WTC11 (cell line): ENCODE results near the gene ADAP1. TPM values are rescaled to one million over a fixed set of nuclear protein-coding genes. Genes with fewer than 3 reads are reported as not detected.

Experiments
- ATAC-seq: fragments of 200-7000 bp; cut with Tn5 transposase; 2 replicates; pipeline ENCODE4 v1.10.0; 2021; ENCODE audit warnings: mild to moderate bottlenecking, moderate library complexity
- CTCF ChIA-PET: fragments of 300-600 bp; sonication (Branson Sonifier 250); formaldehyde crosslinking; loops from one replicate; lab custom pipeline; 2021; ENCODE audit warnings: antibody characterized with exemption; lab: Charles Lee
- POLR2A ChIA-PET: fragments of 350-600 bp; sonication (Branson Sonifier 250); formaldehyde crosslinking; loops from one replicate; lab custom pipeline; 2021; ENCODE audit warnings: antibody characterized with exemption; lab: Charles Lee
- DNase-seq: peaks from one replicate; pipeline ENCODE4 v3.0.0; 2021; ENCODE audit warnings: low spot score
- H3K27ac Mint-ChIP-seq: 2 replicates; pipeline ENCODE4 v1.8.0; 2021; ENCODE audit warnings: mixed read lengths
- H3K27me3 Mint-ChIP-seq: 2 replicates; pipeline ENCODE4 v1.8.0; 2021; ENCODE audit warnings: low read depth, mild to moderate bottlenecking, moderate library complexity, mixed read lengths
- H3K36me3 Mint-ChIP-seq: 2 replicates; pipeline ENCODE4 v1.8.0; 2021; ENCODE audit warnings: mixed read lengths
- H3K4me1 Mint-ChIP-seq: 2 replicates; pipeline ENCODE4 v1.8.0; 2022; ENCODE audit warnings: mixed read lengths
- H3K4me3 Mint-ChIP-seq: 2 replicates; pipeline ENCODE4 v1.8.0; 2021; ENCODE audit warnings: mild to moderate bottlenecking, moderate library complexity, mixed read lengths
- H3K9me3 Mint-ChIP-seq: 2 replicates; pipeline ENCODE4 v1.8.0; 2021; ENCODE audit warnings: mixed read lengths
- ATF1 ChIP-seq: sonication (generic); formaldehyde crosslinking; IDR thresholded peaks from 2 replicates; pipeline ENCODE4 v1.8.1; 2023; ENCODE audit warnings: mild to moderate bottlenecking, moderate library complexity, missing genetic modification reagents
- ESRRA ChIP-seq: sonication (generic); formaldehyde crosslinking; IDR thresholded peaks from 2 replicates; pipeline ENCODE4 v1.8.1; 2022; ENCODE audit warnings: mild to moderate bottlenecking, missing genetic modification reagents, borderline replicate concordance
- IRF2 ChIP-seq: sonication (generic); formaldehyde crosslinking; IDR thresholded peaks from 2 replicates; pipeline ENCODE4 v1.8.0; 2022; ENCODE audit warnings: low read depth, missing genetic modification reagents, borderline replicate concordance
- JAZF1 ChIP-seq: fragments of 250-450 bp; sonication (Bioruptor Pico); IDR thresholded peaks from 2 replicates; pipeline ENCODE4 v1.9.0; 2021; ENCODE audit warnings: moderate library complexity, mild to moderate bottlenecking, inconsistent platforms
- KAT7 ChIP-seq: sonication (generic); formaldehyde crosslinking; IDR thresholded peaks from 2 replicates; pipeline ENCODE4 v1.8.1; 2023; ENCODE audit warnings: missing genetic modification reagents, mild to moderate bottlenecking, borderline replicate concordance
- MYBL2 ChIP-seq: sonication (generic); formaldehyde crosslinking; IDR thresholded peaks from 2 replicates; pipeline ENCODE4 v1.8.1; 2023; ENCODE audit warnings: mild to moderate bottlenecking, moderate library complexity, missing genetic modification reagents
- NFYB ChIP-seq: sonication (generic); formaldehyde crosslinking; conservative IDR thresholded peaks from 2 replicates; pipeline ENCODE4 v1.8.0; 2022; ENCODE audit warnings: low read depth, missing genetic modification reagents
- SMAD3 ChIP-seq: sonication (generic); formaldehyde crosslinking; IDR thresholded peaks from 2 replicates; pipeline ENCODE4 v1.8.0; 2022; ENCODE audit warnings: missing genetic modification reagents, mild to moderate bottlenecking, borderline replicate concordance
- SMAD4 ChIP-seq: sonication (generic); formaldehyde crosslinking; IDR thresholded peaks from 2 replicates; pipeline ENCODE4 v1.8.0; 2022; ENCODE audit warnings: mild to moderate bottlenecking, missing genetic modification reagents
- SP1 ChIP-seq: sonication (generic); formaldehyde crosslinking; conservative IDR thresholded peaks from 2 replicates; pipeline ENCODE4 v1.8.1; 2022; ENCODE audit warnings: missing genetic modification reagents
- ZBTB21 ChIP-seq: sonication (generic); formaldehyde crosslinking; IDR thresholded peaks from 2 replicates; pipeline ENCODE4 v1.8.1; 2023; ENCODE audit warnings: mild to moderate bottlenecking, missing genetic modification reagents, borderline replicate concordance
- ZNF138 ChIP-seq: sonication (generic); formaldehyde crosslinking; conservative IDR thresholded peaks from 2 replicates; pipeline ENCODE4 v1.8.1; 2022; ENCODE audit warnings: mild to moderate bottlenecking, moderate library complexity, missing genetic modification reagents
- ZNF317 ChIP-seq: sonication (generic); formaldehyde crosslinking; IDR thresholded peaks from 2 replicates; pipeline ENCODE4 v1.8.1; 2023; ENCODE audit warnings: low read depth, mild to moderate bottlenecking, moderate library complexity, missing genetic modification reagents, borderline replicate concordance
- ZNF416 ChIP-seq: fragments of 250-450 bp; sonication (Bioruptor Pico); IDR thresholded peaks from 2 replicates; pipeline ENCODE4 v1.9.0; 2021; ENCODE audit warnings: mild to moderate bottlenecking, inconsistent platforms
- ZNF671 ChIP-seq: fragments of 250-450 bp; sonication (Bioruptor Pico); IDR thresholded peaks from 2 replicates; pipeline ENCODE4 v1.8.0; 2021; ENCODE audit warnings: mild to moderate bottlenecking
- total RNA-seq: library from RNA; stranded (reverse); gene quantifications from 3 replicates; pipeline ENCODE4 v1.2.3, GENCODE V29; 2021
- TF ChIP-seq, protein P1 (sequence below): fragments of 250-450 bp; sonication (Bioruptor Pico); conservative IDR thresholded peaks from 2 replicates; pipeline ENCODE4 v1.9.0; 2021; ENCODE audit warnings: mild to moderate bottlenecking
- TF ChIP-seq, protein P2 (sequence below): sonication (generic); formaldehyde crosslinking; IDR thresholded peaks from 2 replicates; pipeline ENCODE4 v1.8.1; 2022; ENCODE audit warnings: mild to moderate bottlenecking, missing genetic modification reagents, moderate library complexity, borderline replicate concordance
- TF ChIP-seq, protein P3 (sequence below): sonication (generic); formaldehyde crosslinking; IDR thresholded peaks from 2 replicates; pipeline ENCODE4 v1.8.0; 2023; ENCODE audit warnings: missing genetic modification reagents
- TF ChIP-seq, protein P4 (sequence below): fragments of 250-450 bp; sonication (Bioruptor Pico); IDR thresholded peaks from 2 replicates; pipeline ENCODE4 v1.9.0; 2021; ENCODE audit warnings: mild to moderate bottlenecking
- TF ChIP-seq, protein P5 (sequence below): sonication (generic); formaldehyde crosslinking; IDR thresholded peaks from 2 replicates; pipeline ENCODE4 v1.8.1; 2023; ENCODE audit warnings: mild to moderate bottlenecking, missing genetic modification reagents
- TF ChIP-seq, protein P6 (sequence below): sonication (generic); formaldehyde crosslinking; IDR thresholded peaks from 2 replicates; pipeline ENCODE4 v1.8.1; 2023; ENCODE audit warnings: mild to moderate bottlenecking, missing genetic modification reagents, moderate library complexity
- TF ChIP-seq, protein P7 (sequence below): sonication (generic); formaldehyde crosslinking; IDR thresholded peaks from 2 replicates; pipeline ENCODE4 v1.8.0; 2022; ENCODE audit warnings: mild to moderate bottlenecking, missing genetic modification reagents

Gene ADAP1
- total RNA-seq, 1 experiment from 2014 or later: 4.3 TPM

DNA sequence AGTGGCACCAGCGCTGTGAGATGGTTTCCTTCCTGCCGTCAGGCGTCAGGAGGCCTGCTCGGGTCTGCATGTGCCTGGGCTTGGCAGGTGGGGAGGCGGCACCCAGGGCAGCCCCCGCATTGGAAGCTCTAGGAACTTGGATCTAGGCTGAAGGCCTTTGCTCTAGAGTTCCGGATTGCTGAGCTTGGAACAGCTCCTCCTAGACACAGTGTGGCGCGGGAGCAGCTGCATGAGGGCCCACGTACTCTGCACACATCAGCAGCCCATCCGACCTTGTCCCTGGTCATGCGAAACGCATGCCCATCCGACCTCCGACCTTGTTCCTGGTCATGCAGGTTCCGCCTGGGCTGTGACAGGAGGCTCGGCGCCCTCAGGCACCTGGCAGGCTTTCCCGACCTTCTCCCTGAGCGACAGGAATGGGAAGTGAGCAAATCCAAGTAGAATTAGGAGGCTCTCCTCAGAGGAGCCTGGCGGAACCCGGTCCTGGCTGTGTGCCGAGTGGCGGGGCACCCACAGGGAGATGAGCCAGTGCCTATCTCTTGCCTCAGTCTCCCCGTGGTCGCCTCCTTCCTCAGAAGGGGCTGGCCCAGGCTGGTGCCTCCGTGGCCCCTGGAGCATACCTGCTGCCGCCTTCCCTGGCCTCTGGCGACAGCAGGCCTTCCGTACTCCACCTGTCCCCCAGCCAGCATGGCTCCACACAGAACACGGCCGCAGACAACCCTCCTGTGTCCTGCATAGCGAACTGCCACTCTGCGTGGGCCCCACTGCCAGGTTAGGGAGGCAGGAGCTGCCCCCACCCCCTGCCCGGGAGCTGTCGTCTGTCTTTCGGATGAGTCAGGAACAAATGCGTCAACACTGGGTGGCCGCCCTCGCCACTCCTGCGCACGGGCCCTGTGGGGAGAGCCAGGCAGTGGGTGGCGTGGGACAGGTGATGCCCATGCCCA is 66.1 kb downstream of the ADAP1 start (continued):
- TF ChIP-seq, protein P1, sequence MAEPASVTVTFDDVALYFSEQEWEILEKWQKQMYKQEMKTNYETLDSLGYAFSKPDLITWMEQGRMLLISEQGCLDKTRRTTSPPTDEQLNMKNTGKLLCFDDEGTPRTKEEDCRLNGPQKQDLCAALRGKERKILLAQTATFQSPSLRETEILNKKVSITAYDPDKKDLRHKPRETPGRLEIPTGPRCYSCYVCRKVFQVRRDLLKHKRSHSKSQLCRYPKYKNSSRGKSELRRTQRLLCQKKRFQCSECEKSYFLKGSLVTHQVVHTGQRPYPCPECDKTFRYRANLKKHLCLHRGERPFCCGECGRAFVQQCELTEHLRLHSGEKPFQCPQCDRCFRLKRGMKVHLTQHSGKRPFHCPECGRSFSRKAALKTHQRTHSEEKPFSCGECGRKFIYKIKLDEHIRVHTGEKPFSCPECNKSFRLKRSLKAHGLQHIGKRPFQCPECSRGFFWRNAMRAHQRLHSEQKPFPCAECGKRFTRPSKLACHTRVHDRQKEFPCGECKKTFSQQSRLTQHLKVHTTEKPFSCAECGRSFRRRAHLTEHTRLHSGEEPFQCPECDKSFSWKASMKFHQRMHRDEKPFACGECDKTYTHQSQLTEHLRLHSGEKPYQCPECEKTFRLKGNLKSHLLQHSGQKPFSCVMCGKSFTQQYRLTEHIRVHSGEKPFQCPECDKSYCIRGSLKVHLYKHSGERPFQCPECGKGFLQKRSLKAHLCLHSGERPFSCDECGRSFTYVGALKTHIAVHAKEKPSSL (CRISPR knock-in tag): no peak
- TF ChIP-seq, protein P2, sequence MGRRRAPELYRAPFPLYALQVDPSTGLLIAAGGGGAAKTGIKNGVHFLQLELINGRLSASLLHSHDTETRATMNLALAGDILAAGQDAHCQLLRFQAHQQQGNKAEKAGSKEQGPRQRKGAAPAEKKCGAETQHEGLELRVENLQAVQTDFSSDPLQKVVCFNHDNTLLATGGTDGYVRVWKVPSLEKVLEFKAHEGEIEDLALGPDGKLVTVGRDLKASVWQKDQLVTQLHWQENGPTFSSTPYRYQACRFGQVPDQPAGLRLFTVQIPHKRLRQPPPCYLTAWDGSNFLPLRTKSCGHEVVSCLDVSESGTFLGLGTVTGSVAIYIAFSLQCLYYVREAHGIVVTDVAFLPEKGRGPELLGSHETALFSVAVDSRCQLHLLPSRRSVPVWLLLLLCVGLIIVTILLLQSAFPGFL (CRISPR knock-in tag): no peak

DNA sequence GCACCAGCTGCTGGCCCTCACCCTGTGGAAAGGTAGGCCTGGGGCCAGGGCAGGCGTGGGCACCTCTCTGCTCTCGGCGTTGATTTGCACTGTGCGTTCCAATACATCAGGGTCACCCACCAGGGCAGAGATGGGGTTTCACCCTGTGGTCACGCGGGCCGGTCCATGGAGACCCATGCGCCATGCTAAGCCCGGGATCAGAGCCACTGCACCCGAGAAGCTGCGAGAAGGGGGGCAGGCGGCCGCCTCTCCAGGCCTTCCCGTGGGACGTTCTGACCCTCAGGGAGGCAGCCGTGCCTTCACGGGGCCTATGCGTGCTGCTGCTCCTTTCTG is 67.0 kb downstream of the ADAP1 start:
- POLR2A ChIA-PET: no interaction called here
- Mint-ChIP-seq H3K27ac (peak overlapping the region; percentile 74; the same call in 1 of the 2 replicates), H3K4me3 (no peak overlapping the region), H3K4me1 (0 out of 2 replicates have a peak, but pooled peaks cover 4% of the 10 kb centered on the region), H3K27me3 (no peaks in the 10 kb centered on the region)
- CTCF ChIA-PET: no interaction called here
- ATAC-seq: no peak
- no peak for DNase-seq
- TF ChIP-seq, protein P3, sequence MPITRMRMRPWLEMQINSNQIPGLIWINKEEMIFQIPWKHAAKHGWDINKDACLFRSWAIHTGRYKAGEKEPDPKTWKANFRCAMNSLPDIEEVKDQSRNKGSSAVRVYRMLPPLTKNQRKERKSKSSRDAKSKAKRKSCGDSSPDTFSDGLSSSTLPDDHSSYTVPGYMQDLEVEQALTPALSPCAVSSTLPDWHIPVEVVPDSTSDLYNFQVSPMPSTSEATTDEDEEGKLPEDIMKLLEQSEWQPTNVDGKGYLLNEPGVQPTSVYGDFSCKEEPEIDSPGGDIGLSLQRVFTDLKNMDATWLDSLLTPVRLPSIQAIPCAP (CRISPR knock-in tag): no peak
- TF ChIP-seq, protein P4, sequence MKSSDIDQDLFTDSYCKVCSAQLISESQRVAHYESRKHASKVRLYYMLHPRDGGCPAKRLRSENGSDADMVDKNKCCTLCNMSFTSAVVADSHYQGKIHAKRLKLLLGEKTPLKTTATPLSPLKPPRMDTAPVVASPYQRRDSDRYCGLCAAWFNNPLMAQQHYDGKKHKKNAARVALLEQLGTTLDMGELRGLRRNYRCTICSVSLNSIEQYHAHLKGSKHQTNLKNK (CRISPR knock-in tag): no peak
- TF ChIP-seq ZNF138 (CRISPR knock-in tag) (no peak), JAZF1 (no peak), ZNF416 (no peak), NFYB (CRISPR knock-in tag) (no peak), ZNF317 (CRISPR knock-in tag) (no peak)
- TF ChIP-seq, all 79 proteins: peak for 0
- Mint-ChIP-seq H3K36me3 (peaks cover 32% of the 10 kb centered on the region), H3K9me3 (no peaks in the 10 kb centered on the region)

DNA sequence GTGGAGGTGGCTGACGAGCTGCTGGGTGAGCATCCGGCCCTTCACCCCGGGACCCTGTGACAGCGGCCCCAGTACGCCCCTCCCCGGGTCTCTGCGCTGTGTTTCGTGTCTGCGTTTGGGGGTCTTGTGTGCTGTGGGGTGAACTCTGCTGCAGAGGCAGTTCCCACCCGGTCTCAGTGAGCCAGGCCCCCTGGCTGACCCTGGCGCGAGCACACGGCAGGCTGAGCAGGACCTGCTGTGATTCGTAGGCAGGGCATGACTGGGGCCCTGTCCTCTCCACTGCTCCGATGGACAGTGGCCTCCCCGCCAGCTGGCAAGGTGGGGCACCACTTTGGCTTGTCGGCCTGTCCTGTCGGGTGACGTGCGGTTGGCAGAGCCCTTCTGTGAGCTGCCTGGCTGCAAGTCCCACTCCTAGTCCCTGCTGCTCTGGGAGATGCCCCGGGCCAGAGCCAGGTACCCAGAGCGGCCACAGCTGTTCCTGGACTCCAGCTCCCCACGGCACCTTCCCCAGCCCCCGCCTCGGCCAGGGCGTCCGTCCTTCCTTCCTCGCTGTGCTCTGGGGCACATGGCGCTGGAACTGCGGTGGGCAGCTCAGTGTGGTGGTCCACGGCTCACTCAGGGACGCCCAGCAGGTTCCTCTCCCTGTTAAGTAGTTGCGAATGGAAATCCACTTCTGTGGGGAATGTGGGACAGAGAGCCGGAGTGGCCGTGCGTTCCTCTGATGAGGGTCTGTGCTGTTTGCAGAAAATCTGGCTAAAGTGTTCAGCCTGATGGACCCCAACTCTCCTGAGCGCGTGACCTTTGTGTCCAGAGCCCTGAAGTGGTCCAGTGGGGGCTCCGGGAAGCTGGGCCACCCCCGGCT is 67.6 kb downstream of the ADAP1 start:
- H3K27me3 Mint-ChIP-seq: no peaks in the 10 kb centered on the region
- CTCF ChIA-PET: interaction anchor here (0.5 kb wide), 1 partner anchor 23 kb away, joined by 3 read pairs; no protein-coding TSS in a partner anchor
- H3K27ac Mint-ChIP-seq: 0 out of 2 replicates have a peak overlapping the region, but pooled peaks have one; percentile 57
- H3K4me3 Mint-ChIP-seq: no peak overlapping the region
- 0 out of 2 replicates have a peak, but pooled peaks cover 4% of the 10 kb centered on the region for H3K4me1 Mint-ChIP-seq
- DNase-seq (no peak), ATAC-seq (no peak)
- H3K36me3 Mint-ChIP-seq: peaks cover 26% of the 10 kb centered on the region
- H3K9me3 Mint-ChIP-seq: no peaks in the 10 kb centered on the region
- POLR2A ChIA-PET: no interaction called here
- TF ChIP-seq, protein P5, sequence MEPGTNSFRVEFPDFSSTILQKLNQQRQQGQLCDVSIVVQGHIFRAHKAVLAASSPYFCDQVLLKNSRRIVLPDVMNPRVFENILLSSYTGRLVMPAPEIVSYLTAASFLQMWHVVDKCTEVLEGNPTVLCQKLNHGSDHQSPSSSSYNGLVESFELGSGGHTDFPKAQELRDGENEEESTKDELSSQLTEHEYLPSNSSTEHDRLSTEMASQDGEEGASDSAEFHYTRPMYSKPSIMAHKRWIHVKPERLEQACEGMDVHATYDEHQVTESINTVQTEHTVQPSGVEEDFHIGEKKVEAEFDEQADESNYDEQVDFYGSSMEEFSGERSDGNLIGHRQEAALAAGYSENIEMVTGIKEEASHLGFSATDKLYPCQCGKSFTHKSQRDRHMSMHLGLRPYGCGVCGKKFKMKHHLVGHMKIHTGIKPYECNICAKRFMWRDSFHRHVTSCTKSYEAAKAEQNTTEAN (CRISPR knock-in tag): no peak
- TF ChIP-seq SMAD3 (CRISPR knock-in tag) (no peak), ZBTB21 (CRISPR knock-in tag) (no peak), ESRRA (no peak), ZNF671 (no peak), MYBL2 (CRISPR knock-in tag) (no peak), ATF1 (no peak), ZNF416 (no peak), SMAD4 (CRISPR knock-in tag) (no peak), IRF2 (no peak), KAT7 (CRISPR knock-in tag) (no peak), SP1 (CRISPR knock-in tag) (no peak)
- TF ChIP-seq, protein P6, sequence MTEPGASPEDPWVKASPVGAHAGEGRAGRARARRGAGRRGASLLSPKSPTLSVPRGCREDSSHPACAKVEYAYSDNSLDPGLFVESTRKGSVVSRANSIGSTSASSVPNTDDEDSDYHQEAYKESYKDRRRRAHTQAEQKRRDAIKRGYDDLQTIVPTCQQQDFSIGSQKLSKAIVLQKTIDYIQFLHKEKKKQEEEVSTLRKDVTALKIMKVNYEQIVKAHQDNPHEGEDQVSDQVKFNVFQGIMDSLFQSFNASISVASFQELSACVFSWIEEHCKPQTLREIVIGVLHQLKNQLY (CRISPR knock-in tag): no peak
- TF ChIP-seq, protein P7, sequence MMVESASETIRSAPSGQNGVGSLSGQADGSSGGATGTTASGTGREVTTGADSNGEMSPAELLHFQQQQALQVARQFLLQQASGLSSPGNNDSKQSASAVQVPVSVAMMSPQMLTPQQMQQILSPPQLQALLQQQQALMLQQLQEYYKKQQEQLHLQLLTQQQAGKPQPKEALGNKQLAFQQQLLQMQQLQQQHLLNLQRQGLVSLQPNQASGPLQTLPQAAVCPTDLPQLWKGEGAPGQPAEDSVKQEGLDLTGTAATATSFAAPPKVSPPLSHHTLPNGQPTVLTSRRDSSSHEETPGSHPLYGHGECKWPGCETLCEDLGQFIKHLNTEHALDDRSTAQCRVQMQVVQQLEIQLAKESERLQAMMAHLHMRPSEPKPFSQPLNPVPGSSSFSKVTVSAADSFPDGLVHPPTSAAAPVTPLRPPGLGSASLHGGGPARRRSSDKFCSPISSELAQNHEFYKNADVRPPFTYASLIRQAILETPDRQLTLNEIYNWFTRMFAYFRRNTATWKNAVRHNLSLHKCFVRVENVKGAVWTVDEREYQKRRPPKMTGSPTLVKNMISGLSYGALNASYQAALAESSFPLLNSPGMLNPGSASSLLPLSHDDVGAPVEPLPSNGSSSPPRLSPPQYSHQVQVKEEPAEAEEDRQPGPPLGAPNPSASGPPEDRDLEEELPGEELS (CRISPR knock-in tag): no peak
